ENCODE measurements around the gene ADGRG2.

GRCh38 chrX:19063030-19063429, 59.2 kb downstream of the ADGRG2 start:
- TF ChIP-seq POLR2A (IDR thresholded peaks at IDR 0.05), result no peak
- TF ChIP-seq, protein P1, sequence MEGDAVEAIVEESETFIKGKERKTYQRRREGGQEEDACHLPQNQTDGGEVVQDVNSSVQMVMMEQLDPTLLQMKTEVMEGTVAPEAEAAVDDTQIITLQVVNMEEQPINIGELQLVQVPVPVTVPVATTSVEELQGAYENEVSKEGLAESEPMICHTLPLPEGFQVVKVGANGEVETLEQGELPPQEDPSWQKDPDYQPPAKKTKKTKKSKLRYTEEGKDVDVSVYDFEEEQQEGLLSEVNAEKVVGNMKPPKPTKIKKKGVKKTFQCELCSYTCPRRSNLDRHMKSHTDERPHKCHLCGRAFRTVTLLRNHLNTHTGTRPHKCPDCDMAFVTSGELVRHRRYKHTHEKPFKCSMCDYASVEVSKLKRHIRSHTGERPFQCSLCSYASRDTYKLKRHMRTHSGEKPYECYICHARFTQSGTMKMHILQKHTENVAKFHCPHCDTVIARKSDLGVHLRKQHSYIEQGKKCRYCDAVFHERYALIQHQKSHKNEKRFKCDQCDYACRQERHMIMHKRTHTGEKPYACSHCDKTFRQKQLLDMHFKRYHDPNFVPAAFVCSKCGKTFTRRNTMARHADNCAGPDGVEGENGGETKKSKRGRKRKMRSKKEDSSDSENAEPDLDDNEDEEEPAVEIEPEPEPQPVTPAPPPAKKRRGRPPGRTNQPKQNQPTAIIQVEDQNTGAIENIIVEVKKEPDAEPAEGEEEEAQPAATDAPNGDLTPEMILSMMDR (IDR thresholded peaks at IDR 0.05), result no peak

Data from Peyer's patch (tissue), 4 donors.